Stomach (tissue), 4 donors: Measurements from ENCODE around the gene PCDH9.

Source experiments
- CTCF ChIP-seq, 7 experiments: fragments of 450-650 bp in 4 of 7; fragments of 200-600 bp in 3 of 7; sonication (generic) in 3 of 7; IDR thresholded peaks; one replicate each; pipeline ENCODE4 v1.5.1; 2016 to 2019; ENCODE audit warnings: antibody characterized with exemption in 7 of 7, control low read depth in 2 of 7, mild to moderate bottlenecking in 1 of 7
- POLR2A ChIP-seq, 4 donors: fragments of 450-650 bp; IDR thresholded peaks; one replicate each; pipeline ENCODE4 v1.6.1; 2016; ENCODE audit warnings: antibody characterized with exemption in 4 of 4, control low read depth in 2 of 4, mild to moderate bottlenecking in 1 of 4, moderate library complexity in 1 of 4
- POLR2AphosphoS5 ChIP-seq, 3 donors: sonication (generic); formaldehyde crosslinking; IDR thresholded peaks; one replicate each; pipeline ENCODE4 v1.6.1; 2016; ENCODE audit warnings: antibody characterized with exemption in 3 of 3

DNA sequence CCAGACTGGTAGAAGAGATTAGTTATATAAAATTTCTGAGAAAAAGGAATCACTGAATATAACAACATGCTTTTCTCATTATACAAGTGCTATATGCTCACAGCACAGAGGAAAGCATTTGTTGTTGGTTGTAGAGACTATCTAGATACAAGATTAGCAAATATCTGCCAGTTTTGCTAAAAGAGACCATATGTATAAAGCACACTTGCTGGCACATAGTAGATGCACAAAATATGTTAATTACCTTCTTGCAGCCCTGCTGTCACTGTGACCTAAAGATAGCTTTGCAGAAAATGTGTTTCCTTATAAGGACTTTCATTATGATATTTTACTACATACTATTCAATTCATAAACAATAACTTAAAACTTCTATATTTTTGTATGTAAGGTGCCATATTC is 755.1 kb downstream of the PCDH9 start:
- TF ChIP-seq POLR2AphosphoS5 (IDR thresholded peaks at IDR 0.05) (no peak), CTCF (IDR thresholded peaks at IDR 0.05) (no peak), POLR2A (IDR thresholded peaks at IDR 0.05) (no peak)
